Thyroid gland (tissue), 4 donors: ENCODE results near the gene S1PR4.
"Not testable (repeated sequence)": the region's sequence is repeated elsewhere in the genome, so short reads cannot be mapped to it uniquely, and the experiment has no call there.

Experiments
- CTCF ChIP-seq, 6 experiments: fragments of 200-600 bp in 3 of 6; fragments of 450-650 bp in 3 of 6; sonication (generic) in 3 of 6; IDR thresholded peaks; one replicate each; pipeline ENCODE4 v1.5.1; 2016 to 2019; ENCODE audit warnings: antibody characterized with exemption in 6 of 6, mild to moderate bottlenecking in 2 of 6, inconsistent platforms in 1 of 6, moderate library complexity in 1 of 6
- POLR2A ChIP-seq, 2 donors: fragments of 450-650 bp; IDR thresholded peaks; one replicate each; pipeline ENCODE4 v1.6.1; 2017; ENCODE audit warnings: antibody characterized with exemption in 2 of 2, mild to moderate bottlenecking in 2 of 2, moderate library complexity in 1 of 2

DNA sequence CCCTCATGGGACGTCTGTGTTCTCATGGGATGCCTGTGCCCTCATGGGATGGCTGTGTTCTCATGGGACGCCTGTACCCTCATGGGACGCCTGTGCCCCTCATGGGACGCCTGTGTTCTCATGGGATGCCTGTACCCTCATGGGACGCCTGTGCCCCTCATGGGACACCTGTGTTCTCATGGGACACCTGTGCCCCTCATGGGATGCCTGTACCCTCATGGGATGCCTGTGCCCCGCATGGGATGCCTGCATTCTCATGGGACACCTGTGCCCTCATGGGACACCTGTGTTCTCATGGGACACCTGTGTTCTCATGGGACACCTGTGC is 5.9 kb upstream of the S1PR4 start:
- not testable (repeated sequence) for TF ChIP-seq CTCF, POLR2A (IDR thresholded peaks at IDR 0.05)
